DOHH2 (cell line): ENCODE data around the gene LATS2.

ENCODE experiments used
- H3F3A ChIP-seq: fragments of 200-600 bp; sonication (generic), shearing (Covaris generic); 2 replicates; pipeline ENCODE4 v1.6.0; 2016; ENCODE audit warnings: antibody characterized with exemption, mild to moderate bottlenecking; ENCODE audit not compliant: control insufficient read depth, insufficient read depth
- H3K27ac ChIP-seq: fragments of 200-600 bp; sonication (generic); 2 replicates; pipeline ENCODE4 v1.5.1; 2014; ENCODE audit warnings: low read depth, mild to moderate bottlenecking, low read length, moderate library complexity
- H3K27me3 ChIP-seq: fragments of 200-600 bp; sonication (generic); 2 replicates; pipeline ENCODE4 v1.6.1; 2014; ENCODE audit warnings: mild to moderate bottlenecking, low read length, mixed read lengths; ENCODE audit not compliant: control insufficient read depth
- H3K36me3 ChIP-seq: fragments of 200-600 bp; sonication (generic); 2 replicates; pipeline ENCODE4 v1.6.1; 2014; ENCODE audit warnings: mild to moderate bottlenecking, low read length, moderate library complexity, mixed read lengths; ENCODE audit not compliant: control insufficient read depth
- H3K4me1 ChIP-seq: fragments of 200-600 bp; sonication (generic); 2 replicates; pipeline ENCODE4 v1.6.1; 2014; ENCODE audit warnings: mild to moderate bottlenecking, low read length, mixed read lengths; ENCODE audit not compliant: control insufficient read depth
- H3K4me2 ChIP-seq: fragments of 200-600 bp; sonication (generic); 2 replicates; pipeline ENCODE4 v1.6.0; 2014; ENCODE audit warnings: mild to moderate bottlenecking, low read length, moderate library complexity
- H3K4me3 ChIP-seq: fragments of 200-600 bp; sonication (generic); 2 replicates; pipeline ENCODE4 v1.5.1; 2014; ENCODE audit warnings: mild to moderate bottlenecking, low read length, mixed read lengths
- H3K79me2 ChIP-seq: fragments of 200-600 bp; sonication (generic); 2 replicates; pipeline ENCODE4 v1.6.1; 2014; ENCODE audit warnings: mild to moderate bottlenecking, low read length, mixed read lengths; ENCODE audit not compliant: control insufficient read depth
- H3K9me2 ChIP-seq: fragments of 200-600 bp; sonication (generic); replicated peaks from 2 replicates; pipeline ENCODE4 v1.6.1; 2014; ENCODE audit warnings: mild to moderate bottlenecking, low read length, mixed read lengths; ENCODE audit not compliant: control insufficient read depth
- H3K9me3 ChIP-seq: fragments of 200-600 bp; sonication (generic); 2 replicates; pipeline ENCODE4 v1.6.1; 2014; ENCODE audit warnings: antibody characterized with exemption, low read length, mixed read lengths; ENCODE audit not compliant: control insufficient read depth, insufficient read depth
- H4K20me1 ChIP-seq: fragments of 200-600 bp; sonication (generic); 2 replicates; pipeline ENCODE4 v1.6.0; 2014; ENCODE audit warnings: low read depth, mild to moderate bottlenecking, antibody characterized with exemption, low read length, moderate library complexity; ENCODE audit not compliant: control insufficient read depth, insufficient read depth
- EZH2phosphoT487 ChIP-seq: fragments of 200-600 bp; sonication (generic); IDR thresholded peaks from 2 replicates; pipeline ENCODE4 v1.6.1; 2017; ENCODE audit warnings: borderline replicate concordance, mild to moderate bottlenecking, antibody characterized with exemption, low read length, moderate library complexity, mixed read lengths
- TF ChIP-seq, protein P1 (sequence below): fragments of 200-600 bp; sonication (generic); IDR thresholded peaks from one replicate; pipeline ENCODE4 v1.5.1; 2014; ENCODE audit warnings: antibody characterized with exemption, mild to moderate bottlenecking, low read depth, low read length; ENCODE audit not compliant: poor library complexity, severe bottlenecking

The LATS2 gene

DNA sequence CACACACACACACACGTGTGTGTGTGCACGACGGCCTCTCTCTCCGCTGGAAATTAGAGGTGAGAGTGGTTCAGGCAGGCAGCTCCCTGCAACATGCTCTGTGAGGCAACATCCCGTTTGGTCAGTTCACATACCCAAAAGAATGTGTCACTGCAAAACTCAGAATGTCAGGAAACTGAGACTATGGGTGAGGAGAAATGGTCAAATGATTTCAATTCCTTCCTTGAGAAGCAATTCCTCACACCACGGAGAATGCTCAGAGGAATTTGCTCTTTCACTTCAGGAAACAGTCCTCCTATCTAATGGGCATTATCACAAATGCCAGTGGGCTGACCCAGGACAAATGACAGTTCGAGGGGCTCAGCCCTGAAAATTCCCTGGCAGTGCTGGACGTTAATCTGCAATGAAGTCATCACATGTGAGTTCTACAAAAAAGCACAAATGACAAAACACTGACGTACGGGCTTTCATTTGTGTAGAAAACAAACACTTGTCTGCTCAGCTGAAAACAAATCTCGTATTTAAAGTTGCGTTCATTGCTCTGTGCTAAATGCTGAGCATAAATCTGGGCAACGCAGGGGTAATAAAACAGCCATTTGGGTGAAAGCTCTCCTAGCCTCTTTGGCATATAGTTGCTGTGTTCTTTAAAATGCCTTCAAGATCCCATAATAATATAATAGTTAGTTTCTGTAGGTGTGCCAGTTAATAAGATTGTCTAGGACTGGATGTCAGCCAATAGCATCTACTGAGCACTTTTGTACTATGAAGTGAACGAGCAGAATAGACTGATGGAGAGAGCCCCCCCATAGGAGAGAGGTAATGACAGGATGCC is 18.6 kb upstream of the LATS2 start:
- no peak overlapping the region for H3K27ac ChIP-seq
- H3K4me2 ChIP-seq: no peak overlapping the region
- no peaks in the 10 kb centered on the region for H3K36me3 ChIP-seq
- TF ChIP-seq, protein P1, sequence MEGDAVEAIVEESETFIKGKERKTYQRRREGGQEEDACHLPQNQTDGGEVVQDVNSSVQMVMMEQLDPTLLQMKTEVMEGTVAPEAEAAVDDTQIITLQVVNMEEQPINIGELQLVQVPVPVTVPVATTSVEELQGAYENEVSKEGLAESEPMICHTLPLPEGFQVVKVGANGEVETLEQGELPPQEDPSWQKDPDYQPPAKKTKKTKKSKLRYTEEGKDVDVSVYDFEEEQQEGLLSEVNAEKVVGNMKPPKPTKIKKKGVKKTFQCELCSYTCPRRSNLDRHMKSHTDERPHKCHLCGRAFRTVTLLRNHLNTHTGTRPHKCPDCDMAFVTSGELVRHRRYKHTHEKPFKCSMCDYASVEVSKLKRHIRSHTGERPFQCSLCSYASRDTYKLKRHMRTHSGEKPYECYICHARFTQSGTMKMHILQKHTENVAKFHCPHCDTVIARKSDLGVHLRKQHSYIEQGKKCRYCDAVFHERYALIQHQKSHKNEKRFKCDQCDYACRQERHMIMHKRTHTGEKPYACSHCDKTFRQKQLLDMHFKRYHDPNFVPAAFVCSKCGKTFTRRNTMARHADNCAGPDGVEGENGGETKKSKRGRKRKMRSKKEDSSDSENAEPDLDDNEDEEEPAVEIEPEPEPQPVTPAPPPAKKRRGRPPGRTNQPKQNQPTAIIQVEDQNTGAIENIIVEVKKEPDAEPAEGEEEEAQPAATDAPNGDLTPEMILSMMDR: no peak
- TF ChIP-seq EZH2phosphoT487: no peak
- H4K20me1 ChIP-seq: no peaks in the 10 kb centered on the region
- no peaks in the 10 kb centered on the region for H3F3A ChIP-seq
- H3K27me3 ChIP-seq: no peaks in the 10 kb centered on the region
- H3K9me3 ChIP-seq: no peaks in the 10 kb centered on the region
- no peaks in the 10 kb centered on the region for H3K79me2 ChIP-seq
- H3K4me1 ChIP-seq: no peaks in the 10 kb centered on the region
- H3K4me3 ChIP-seq: no peak overlapping the region
- no peaks in the 10 kb centered on the region for H3K9me2 ChIP-seq

DNA sequence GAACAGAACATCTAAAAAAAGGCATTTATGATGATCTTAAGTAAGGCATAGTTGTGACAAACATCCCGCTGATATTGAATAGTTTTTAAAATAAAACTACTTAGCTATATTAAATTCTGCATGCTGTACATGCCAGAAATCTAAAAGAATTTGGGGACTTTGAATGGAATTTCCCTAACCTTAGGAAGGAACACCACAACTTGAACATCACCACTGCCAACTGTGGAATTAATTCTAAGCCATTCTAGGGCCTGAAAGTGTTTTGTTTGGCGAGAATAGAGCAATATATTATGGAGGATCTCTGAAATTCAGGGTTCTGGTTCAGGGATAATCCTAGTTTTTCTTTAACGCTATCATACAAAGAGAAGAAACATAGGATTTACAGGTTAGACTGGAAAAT is 17.8 kb upstream of the LATS2 start:
- Histone ChIP-seq H3K36me3 (no peaks in the 10 kb centered on the region), H3K27me3 (no peaks in the 10 kb centered on the region), H3F3A (no peaks in the 10 kb centered on the region), H3K4me3 (no peak overlapping the region), H4K20me1 (no peaks in the 10 kb centered on the region), H3K4me2 (no peak overlapping the region), H3K27ac (no peak overlapping the region), H3K9me2 (no peaks in the 10 kb centered on the region), H3K4me1 (no peaks in the 10 kb centered on the region), H3K9me3 (no peaks in the 10 kb centered on the region), H3K79me2 (no peaks in the 10 kb centered on the region)
- TF ChIP-seq, protein P1: no peak
- TF ChIP-seq EZH2phosphoT487: no peak

DNA sequence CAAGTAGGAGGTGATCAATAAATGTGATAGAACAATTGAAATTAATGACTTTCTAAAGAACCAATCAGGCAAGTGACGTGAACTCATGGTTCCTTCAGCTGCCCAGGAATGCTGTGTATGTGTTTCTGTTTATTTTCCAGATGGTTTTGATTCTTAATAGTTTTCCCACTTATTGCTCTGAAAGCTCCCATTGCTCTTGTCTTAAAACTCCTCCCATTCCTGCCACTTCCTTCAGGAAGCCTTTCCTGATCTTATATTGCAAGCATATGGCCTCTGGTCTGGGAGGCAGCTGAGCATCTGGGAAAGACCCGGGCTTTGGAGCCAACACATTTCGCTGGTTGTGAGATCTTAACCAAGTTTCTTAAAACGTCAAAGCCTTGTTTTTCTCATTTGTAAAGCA is 17.1 kb upstream of the LATS2 start:
- Histone ChIP-seq H3K4me3 (no peak overlapping the region), H3K4me1 (no peaks in the 10 kb centered on the region), H3K9me3 (no peaks in the 10 kb centered on the region), H3K27ac (no peak overlapping the region), H3F3A (no peaks in the 10 kb centered on the region), H3K36me3 (no peaks in the 10 kb centered on the region), H4K20me1 (no peaks in the 10 kb centered on the region), H3K4me2 (no peak overlapping the region), H3K79me2 (no peaks in the 10 kb centered on the region), H3K27me3 (no peaks in the 10 kb centered on the region), H3K9me2 (no peaks in the 10 kb centered on the region)
- TF ChIP-seq, protein P1: no peak
- no peak for TF ChIP-seq EZH2phosphoT487
